Trophoblast cell (in vitro differentiated cells and primary cell): ENCODE measurements around the gene CARD9.

Experiments used
- DNase-seq, 2 donors: peaks; one replicate each; pipeline ENCODE4 v3.0.0-alpha.2; 2016
- H2AFZ ChIP-seq: 2 replicates; pipeline ENCODE4 v1.6.1; 2013; ENCODE audit warnings: low read length, moderate library complexity, mild to moderate bottlenecking; ENCODE audit not compliant: insufficient read depth, poor library complexity
- H2AK5ac ChIP-seq: 2 replicates; pipeline ENCODE4 v1.6.1; 2013; ENCODE audit warnings: mild to moderate bottlenecking, low read length
- H2BK120ac ChIP-seq: 2 replicates; pipeline ENCODE4 v1.6.1; 2013; ENCODE audit warnings: low read length, mild to moderate bottlenecking, moderate library complexity; ENCODE audit not compliant: insufficient read depth, poor library complexity
- H2BK12ac ChIP-seq: 2 replicates; pipeline ENCODE4 v1.6.1; 2013; ENCODE audit warnings: mild to moderate bottlenecking, low read length, moderate library complexity
- H2BK5ac ChIP-seq: 2 replicates; pipeline ENCODE4 v1.6.1; 2013; ENCODE audit warnings: low read length, low read depth, moderate library complexity, mild to moderate bottlenecking; ENCODE audit not compliant: poor library complexity
- H3K14ac ChIP-seq: 2 replicates; pipeline ENCODE4 v1.6.1; 2013; ENCODE audit warnings: mild to moderate bottlenecking, low read length
- H3K18ac ChIP-seq: 2 replicates; pipeline ENCODE4 v1.6.1; 2013; ENCODE audit warnings: mild to moderate bottlenecking, low read length
- H3K23ac ChIP-seq: 2 replicates; pipeline ENCODE4 v1.6.1; 2013; ENCODE audit warnings: low read length
- H3K27ac ChIP-seq: 2 replicates; pipeline ENCODE4 v1.5.1; 2013; ENCODE audit warnings: low read depth, mild to moderate bottlenecking, inconsistent platforms, low read length, moderate library complexity
- H3K27me3 ChIP-seq: 2 replicates; pipeline ENCODE4 v1.6.1; 2013; ENCODE audit warnings: inconsistent platforms, mild to moderate bottlenecking, low read length, moderate library complexity; ENCODE audit not compliant: insufficient read depth
- H3K36me3 ChIP-seq, 2 experiments: 1 replicate in 1 of 2; 2 replicates in 1 of 2; pipeline ENCODE4 v1.6.1; 2013; ENCODE audit warnings: low read length in 2 of 2, mild to moderate bottlenecking in 2 of 2, moderate library complexity in 1 of 2; ENCODE audit not compliant: insufficient read depth in 2 of 2, control insufficient read depth in 1 of 2
- H3K4ac ChIP-seq: 2 replicates; pipeline ENCODE4 v1.6.1; 2013; ENCODE audit warnings: low read depth, mild to moderate bottlenecking, low read length, moderate library complexity
- H3K4me1 ChIP-seq, 2 experiments: 1 replicate in 1 of 2; 2 replicates in 1 of 2; pipeline ENCODE4 v1.6.1; 2013; ENCODE audit warnings: low read length in 2 of 2, mild to moderate bottlenecking in 2 of 2, moderate library complexity in 1 of 2; ENCODE audit not compliant: insufficient read depth in 2 of 2, control insufficient read depth in 1 of 2
- H3K4me2 ChIP-seq: 2 replicates; pipeline ENCODE4 v1.6.1; 2013; ENCODE audit warnings: inconsistent platforms, mild to moderate bottlenecking, low read length, moderate library complexity
- H3K4me3 ChIP-seq: 2 replicates; pipeline ENCODE4 v1.5.1; 2013; ENCODE audit warnings: mild to moderate bottlenecking, low read depth, low read length, inconsistent platforms
- H3K79me1 ChIP-seq: one replicate; pipeline ENCODE4 v1.6.1; 2013; ENCODE audit warnings: low read length
- H3K79me2 ChIP-seq: 2 replicates; pipeline ENCODE4 v1.6.1; 2013; ENCODE audit warnings: low read length, mild to moderate bottlenecking; ENCODE audit not compliant: control insufficient read depth, insufficient read depth, poor library complexity
- H3K9ac ChIP-seq: 2 replicates; pipeline ENCODE4 v1.6.1; 2013; ENCODE audit warnings: mild to moderate bottlenecking, low read length
- H3K9me3 ChIP-seq: 2 replicates; pipeline ENCODE4 v1.6.1; 2013; ENCODE audit warnings: low read depth, mild to moderate bottlenecking, control low read depth, inconsistent platforms, low read length; ENCODE audit not compliant: insufficient read depth
- H4K12ac ChIP-seq: 2 replicates; pipeline ENCODE4 v1.6.1; 2013; ENCODE audit warnings: low read depth, mild to moderate bottlenecking, low read length, moderate library complexity
- H4K8ac ChIP-seq: 2 replicates; pipeline ENCODE4 v1.6.1; 2013; ENCODE audit warnings: low read depth, mild to moderate bottlenecking, low read length, moderate library complexity
- H4K91ac ChIP-seq: one replicate; pipeline ENCODE4 v1.6.1; 2013; ENCODE audit warnings: low read depth, mild to moderate bottlenecking, low read length, moderate library complexity
- WGBS: extraction: QIAGEN DNeasy Blood & Tissue Kit; methylation state at CpG from one replicate; pipeline ENCODE4 v1.1.7; 2013; ENCODE audit warnings: missing lambda C conversion rate; ENCODE audit not compliant: insufficient read length, insufficient coverage; ENCODE audit errors: extremely low coverage; 5-methylcytosine and 5-hydroxymethylcytosine counted together

CARD9 gene

GRCh38 chr9:136351252-136351800 lies 22.1 kb downstream of the CARD9 start:
- Histone ChIP-seq H2BK12ac (no peak overlapping the region), H3K4me3 (no peak overlapping the region), H2AK5ac (no peak overlapping the region), H3K36me3 (peaks cover 5 to 10% of the 10 kb centered on the region in 2 experiments), H3K79me2 (no peaks in the 10 kb centered on the region), H3K9me3 (no peaks in the 10 kb centered on the region), H3K14ac (no peak overlapping the region), H3K4ac (no peak overlapping the region), H2BK5ac (no peak overlapping the region), H3K9ac (no peak overlapping the region), H4K91ac (no peak overlapping the region), H3K18ac (no peak overlapping the region), H4K8ac (no peak overlapping the region), H3K79me1 (no peaks in the 10 kb centered on the region), H3K27me3 (no peaks in the 10 kb centered on the region), H3K4me1 (peaks cover under 1% of the 10 kb centered on the region in 2 experiments), H2BK120ac (no peak overlapping the region), H4K12ac (no peak overlapping the region), H3K23ac (no peak overlapping the region), H3K27ac (no peak overlapping the region), H2AFZ (no peak overlapping the region), H3K4me2 (no peak overlapping the region)
- no CpG with 5 or more reads among the region's 11 CpGs for WGBS
- DNase-seq: no peak

- H3K4me3 ChIP-seq: no peak overlapping the region
- no peak overlapping the region for H3K23ac ChIP-seq
- H4K8ac ChIP-seq: no peak overlapping the region
- WGBS: no CpG with 5 or more reads among the region's 24 CpGs
- no peak overlapping the region for H3K4ac ChIP-seq
- no peak overlapping the region for H3K18ac ChIP-seq
- H2BK12ac ChIP-seq: no peak overlapping the region
- no peak overlapping the region for H2BK120ac ChIP-seq
- H3K9ac ChIP-seq: no peak overlapping the region
- H4K91ac ChIP-seq: no peak overlapping the region
- no peak overlapping the region for H3K14ac ChIP-seq
- H3K4me2 ChIP-seq: no peak overlapping the region
- H3K36me3 ChIP-seq: peaks cover 3 to 7% of the 10 kb centered on the region in 2 experiments
- no peak overlapping the region for H4K12ac ChIP-seq
- H3K9me3 ChIP-seq: no peaks in the 10 kb centered on the region
- no peaks in the 10 kb centered on the region for H3K27me3 ChIP-seq
- H3K4me1 ChIP-seq: peaks cover 13 to 14% of the 10 kb centered on the region in 2 experiments
- no peak overlapping the region for H2AK5ac ChIP-seq
- H2AFZ ChIP-seq: no peak overlapping the region
- no peaks in the 10 kb centered on the region for H3K79me1 ChIP-seq
- DNase-seq: no peak
- no peak overlapping the region for H3K27ac ChIP-seq
- no peak overlapping the region for H2BK5ac ChIP-seq
- no peaks in the 10 kb centered on the region for H3K79me2 ChIP-seq
Observed at GRCh38 chr9:136349546-136349945, 23.9 kb downstream of the CARD9 start.

- Histone ChIP-seq H2BK12ac (no peak overlapping the region), H4K91ac (no peak overlapping the region), H3K4ac (no peak overlapping the region), H2BK5ac (no peak overlapping the region), H3K36me3 (peaks cover 3 to 8% of the 10 kb centered on the region in 2 experiments), H4K12ac (no peak overlapping the region), H3K4me2 (no peak overlapping the region), H2AFZ (no peak overlapping the region), H2AK5ac (no peak overlapping the region), H3K9ac (no peak overlapping the region), H3K79me1 (no peaks in the 10 kb centered on the region), H3K4me3 (no peak overlapping the region), H3K27ac (no peak overlapping the region), H3K79me2 (no peaks in the 10 kb centered on the region), H3K18ac (no peak overlapping the region), H4K8ac (no peak overlapping the region), H3K27me3 (no peaks in the 10 kb centered on the region), H3K9me3 (no peaks in the 10 kb centered on the region), H3K23ac (no peak overlapping the region), H3K14ac (no peak overlapping the region), H3K4me1 (peaks cover 13 to 14% of the 10 kb centered on the region in 2 experiments), H2BK120ac (no peak overlapping the region)
- WGBS: no CpG with 5 or more reads among the region's 14 CpGs
- DNase-seq: no peak
Observed at GRCh38 chr9:136348691-136349090, 24.8 kb downstream of the CARD9 start.

GRCh38 chr9:136347472-136348256 lies 25.8 kb downstream of the CARD9 start:
- Histone ChIP-seq H3K9ac (no peak overlapping the region), H2BK5ac (no peak overlapping the region), H3K27ac (no peak overlapping the region), H3K27me3 (no peaks in the 10 kb centered on the region), H4K91ac (no peak overlapping the region), H3K4me2 (no peak overlapping the region), H2BK120ac (no peak overlapping the region), H3K18ac (no peak overlapping the region), H2AK5ac (no peak overlapping the region), H3K79me2 (no peaks in the 10 kb centered on the region), H2AFZ (no peak overlapping the region), H3K9me3 (no peaks in the 10 kb centered on the region), H3K23ac (no peak overlapping the region), H3K4me1 (peaks cover 19 to 20% of the 10 kb centered on the region in 2 experiments), H3K36me3 (peaks cover 3 to 8% of the 10 kb centered on the region in 2 experiments), H3K4me3 (no peak overlapping the region), H4K12ac (no peak overlapping the region), H4K8ac (no peak overlapping the region), H3K79me1 (no peaks in the 10 kb centered on the region), H2BK12ac (no peak overlapping the region), H3K14ac (no peak overlapping the region), H3K4ac (no peak overlapping the region)
- no CpG with 5 or more reads among the region's 34 CpGs for WGBS
- DNase-seq: no peak
